H1 (cell line): ENCODE measurements around the gene OR52K1. TPM values are rescaled to one million over a fixed set of nuclear protein-coding genes. Genes with fewer than 3 reads are reported as not detected.

Experiments used
- CTCF ChIA-PET: fragments of 300-600 bp; sonication (Branson Sonifier 250); formaldehyde crosslinking; loops from one replicate; lab custom pipeline; 2021; ENCODE audit not compliant: partially characterized antibody; lab: Charles Lee
- POLR2A ChIA-PET: fragments of 300-600 bp; sonication (Branson Sonifier 250); formaldehyde crosslinking; loops from one replicate; lab custom pipeline; 2021; ENCODE audit warnings: inconsistent platforms; ENCODE audit not compliant: partially characterized antibody; lab: Charles Lee
- DNase-seq, 2 experiments: peaks; one replicate each; pipeline versions ENCODE4 v3.0.0 to v3.0.0-alpha.2; 2010 to 2022; ENCODE audit warnings: low spot score in 2 of 2, low read depth in 1 of 2, mixed read lengths in 1 of 2
- FAIRE-seq: peaks from 2 replicates; lab custom pipeline; 2011; peaks lifted over from hg19 to GRCh38; lab: Jason Lieb, UNC
- H2AFZ ChIP-seq: 2 replicates; pipeline ENCODE4 v1.8.1; 2012; ENCODE audit warnings: low read length, inconsistent platforms
- H2AK5ac ChIP-seq: 2 replicates; pipeline ENCODE4 v1.6.1; 2013; ENCODE audit warnings: low read depth, low read length
- H2BK120ac ChIP-seq: replicated peaks from 2 replicates; pipeline ENCODE3; 2013; ENCODE audit warnings: low read depth, low read length, inconsistent platforms
- H2BK12ac ChIP-seq: 2 replicates; pipeline ENCODE4 v1.6.1; 2013; ENCODE audit warnings: low read depth, low read length
- H2BK15ac ChIP-seq: 2 replicates; pipeline ENCODE4 v1.6.1; 2013; ENCODE audit warnings: low read length
- H2BK20ac ChIP-seq: 2 replicates; pipeline ENCODE4 v1.6.1; 2013; ENCODE audit warnings: low read length
- H2BK5ac ChIP-seq: 2 replicates; pipeline ENCODE4 v1.6.1; 2013; ENCODE audit warnings: low read depth, low read length
- H3K14ac ChIP-seq: 2 replicates; pipeline ENCODE4 v1.6.1; 2013; ENCODE audit warnings: inconsistent platforms; ENCODE audit not compliant: insufficient read length
- H3K18ac ChIP-seq: 2 replicates; pipeline ENCODE4 v1.6.1; 2013; ENCODE audit warnings: low read length; ENCODE audit errors: extremely low read depth
- H3K23ac ChIP-seq: 2 replicates; pipeline ENCODE4 v1.6.1; 2013; ENCODE audit warnings: inconsistent platforms; ENCODE audit not compliant: insufficient read length
- H3K23me2 ChIP-seq: 2 replicates; pipeline ENCODE4 v1.6.1; 2013; ENCODE audit warnings: low read depth, low read length
- H3K27ac ChIP-seq: 2 replicates; pipeline ENCODE4 v1.6.1; 2011; ENCODE audit warnings: low read depth, low read length, inconsistent platforms
- H3K27me3 ChIP-seq, 4 experiments: replicated peaks in 1 of 4; 1 replicate in 1 of 4; 2 replicates in 3 of 4; pipeline versions ENCODE4 v1.6.1 to v1.8.1; 2011 to 2013; ENCODE audit warnings: low read length in 3 of 4, mild to moderate bottlenecking in 3 of 4, inconsistent platforms in 2 of 4, mixed read lengths in 2 of 4, moderate library complexity in 1 of 4; ENCODE audit not compliant: control insufficient read depth in 3 of 4, insufficient read depth in 3 of 4; ENCODE audit errors: extremely low read depth in 1 of 4
- H3K36me3 ChIP-seq, 4 experiments: 2 replicates each; pipeline versions ENCODE4 v1.6.1 to v1.8.1; 2011 to 2013; ENCODE audit warnings: mild to moderate bottlenecking in 4 of 4, low read length in 3 of 4, moderate library complexity in 2 of 4, control low read depth in 1 of 4, inconsistent platforms in 1 of 4; ENCODE audit not compliant: insufficient read depth in 4 of 4, control insufficient read depth in 2 of 4
- H3K4ac ChIP-seq: replicated peaks from 2 replicates; pipeline ENCODE3; 2013; ENCODE audit warnings: low read length, low read depth, mixed read lengths, inconsistent platforms; ENCODE audit not compliant: insufficient read length
- H3K4me1 ChIP-seq, 4 experiments: replicated peaks in 1 of 4; 1 replicate in 1 of 4; 2 replicates in 3 of 4; pipeline versions ENCODE4 v1.6.1 to v1.8.1; 2011 to 2013; ENCODE audit warnings: low read length in 3 of 4, inconsistent platforms in 2 of 4, mixed read lengths in 1 of 4; ENCODE audit not compliant: insufficient read depth in 4 of 4, control insufficient read depth in 3 of 4
- H3K4me2 ChIP-seq, 2 experiments: 2 replicates each; pipeline versions ENCODE4 v1.6.1 to v1.8.1; 2011 to 2013; ENCODE audit warnings: low read depth in 2 of 2, low read length in 2 of 2, control low read depth in 1 of 2, inconsistent platforms in 1 of 2, mild to moderate bottlenecking in 1 of 2; ENCODE audit not compliant: insufficient read depth in 1 of 2
- H3K4me3 ChIP-seq, 4 experiments: fragments of 200-600, 300-600 bp in 1 of 4; sonication (generic), shearing (Covaris generic), sonication (Bioruptor Twin) in 1 of 4; 2 replicates each; pipeline versions ENCODE4 v1.5.1 to v1.8.1; 2011 to 2016; ENCODE audit warnings: low read length in 4 of 4, low read depth in 3 of 4, control low read depth in 2 of 4, inconsistent platforms in 2 of 4, mild to moderate bottlenecking in 2 of 4, mixed read lengths in 1 of 4, moderate library complexity in 1 of 4; ENCODE audit not compliant: insufficient read depth in 2 of 4; ENCODE audit errors: extremely low read depth in 1 of 4
- H3K56ac ChIP-seq: replicated peaks from 2 replicates; pipeline ENCODE3; 2013; ENCODE audit warnings: low read depth, mild to moderate bottlenecking, mixed read lengths, low read length, inconsistent platforms; ENCODE audit not compliant: insufficient read length
- H3K79me1 ChIP-seq: 2 replicates; pipeline ENCODE4 v1.6.1; 2013; ENCODE audit warnings: low read depth, low read length, control low read depth
- H3K79me2 ChIP-seq, 2 experiments: 2 replicates each; pipeline versions ENCODE4 v1.6.1 to v1.8.1; 2012 to 2013; ENCODE audit warnings: low read length in 2 of 2, mild to moderate bottlenecking in 2 of 2, inconsistent platforms in 1 of 2; ENCODE audit not compliant: insufficient read depth in 2 of 2, control insufficient read depth in 1 of 2
- H3K9ac ChIP-seq, 4 experiments: replicated peaks in 1 of 4; 1 replicate in 1 of 4; 2 replicates in 3 of 4; pipeline versions ENCODE4 v1.6.1 to v1.8.1; 2011 to 2013; ENCODE audit warnings: low read depth in 3 of 4, low read length in 3 of 4, control low read depth in 2 of 4, mild to moderate bottlenecking in 2 of 4, moderate library complexity in 2 of 4, inconsistent platforms in 1 of 4; ENCODE audit errors: extremely low read depth in 1 of 4
- H3K9me3 ChIP-seq, 2 experiments: 2 replicates each; pipeline versions ENCODE4 v1.6.1 to v1.8.1; 2012 to 2013; ENCODE audit warnings: mild to moderate bottlenecking in 2 of 2, moderate library complexity in 2 of 2, control low read depth in 1 of 2, inconsistent platforms in 1 of 2, low read depth in 1 of 2, low read length in 1 of 2, mixed read lengths in 1 of 2; ENCODE audit not compliant: insufficient read depth in 2 of 2
- H4K20me1 ChIP-seq, 2 experiments: replicated peaks in 1 of 2; 2 replicates each; pipeline versions ENCODE3 to v1.8.1; 2011 to 2013; ENCODE audit warnings: inconsistent platforms in 2 of 2, low read length in 2 of 2, mild to moderate bottlenecking in 1 of 2; ENCODE audit not compliant: insufficient read depth in 2 of 2, control insufficient read depth in 1 of 2
- H4K5ac ChIP-seq: 2 replicates; pipeline ENCODE4 v1.6.1; 2013; ENCODE audit warnings: low read length, low read depth, mixed read lengths, inconsistent platforms; ENCODE audit not compliant: insufficient read length
- H4K8ac ChIP-seq: 2 replicates; pipeline ENCODE4 v1.8.0; 2013; ENCODE audit warnings: mild to moderate bottlenecking, moderate library complexity, low read length, inconsistent platforms; ENCODE audit not compliant: insufficient read depth; ENCODE audit errors: extremely low read depth
- H4K91ac ChIP-seq: replicated peaks from 2 replicates; pipeline ENCODE3; 2013; ENCODE audit warnings: low read length, mixed read lengths, inconsistent platforms; ENCODE audit not compliant: insufficient read length
- ATF2 ChIP-seq: IDR thresholded peaks from 2 replicates; pipeline ENCODE4 v1.6.1; 2012; ENCODE audit warnings: low read length, inconsistent platforms
- CHD2 ChIP-seq: IDR thresholded peaks from 2 replicates; pipeline ENCODE4 v1.6.1; 2012; ENCODE audit warnings: low read length, improper control_type of control experiment
- GTF2F1 ChIP-seq: IDR thresholded peaks from 2 replicates; pipeline ENCODE4 v1.6.1; 2012; ENCODE audit warnings: low read depth, low read length, improper control_type of control experiment, borderline replicate concordance
- MAFK ChIP-seq: IDR thresholded peaks from 2 replicates; pipeline ENCODE4 v1.6.1; 2012; ENCODE audit warnings: low read depth, mild to moderate bottlenecking, improper control_type of control experiment, low read length
- polyA plus RNA-seq, 7 experiments: library from polyadenylated mRNA; depleted of rRNA in 3 of 7; stranded (reverse) in 5 of 7; unstranded in 2 of 7; fragments of >200 nt in 5 of 7; fragments of 200-250 nt in 2 of 7; gene quantifications; 1 replicate in 5 of 7; 2 replicates in 1 of 7; 4 replicates in 1 of 7; pipeline versions ENCODE4 v1.2.1 to v1.2.3, GENCODE V29; 2011 to 2013; ENCODE audit warnings: missing spikeins in 2 of 7, mixed read lengths in 2 of 7
- total RNA-seq: library from RNA; stranded (reverse); fragmentation: NEBNext Ultra II Directional; extraction: Animal tissue kit (Norgen Biotek cat#: 25700); gene quantifications from 2 replicates; pipeline ENCODE4 v1.2.1, GENCODE V29; 2021

The OR52K1 gene
- total and polyA plus RNA-seq, 2 of the 8 experiments (the other 6 are each of a cell fraction or from before 2014, with no cell fraction given), result not detected

- DNase-seq, result no peak
- ChIA-PET POLR2A (no interaction called here), CTCF (no interaction called here)
- Histone ChIP-seq H4K5ac (no peak overlapping the region), H3K4me2 (no peak overlapping the region), H3K4me1 (no peaks in the 10 kb centered on the region), H3K4me3 (no peak overlapping the region), H2BK20ac (0 out of 2 replicates have a peak overlapping the region, but pooled peaks have one; percentile 13), H3K36me3 (no peaks in the 10 kb centered on the region), H3K9me3 (no peaks in the 10 kb centered on the region), H3K79me2 (no peaks in the 10 kb centered on the region), H3K23ac (no peak overlapping the region), H3K27ac (no peak overlapping the region), H4K20me1 (no peaks in the 10 kb centered on the region), H2BK15ac (no peak overlapping the region), H2AK5ac (no peak overlapping the region), H3K18ac (no peak overlapping the region), H3K4ac (no peak overlapping the region), H3K56ac (no peak overlapping the region), H2BK12ac (no peak overlapping the region; the same call in 1 of the 2 replicates), H3K23me2 (no peaks in the 10 kb centered on the region; the same call in 1 of the 2 replicates), H3K79me1 (no peaks in the 10 kb centered on the region), H2BK120ac (no peak overlapping the region), H2AFZ (no peak overlapping the region), H4K91ac (no peak overlapping the region), H3K27me3 (no peaks in the 10 kb centered on the region), H2BK5ac (no peak overlapping the region), H3K9ac (no peak overlapping the region), H4K8ac (no peak overlapping the region), H3K14ac (no peak overlapping the region)
- TF ChIP-seq MAFK (no peak), CHD2 (no peak), ATF2 (no peak), GTF2F1 (no peak)
- no peak for FAIRE-seq
These were observed 1.2 kb upstream of the OR52K1 start for GRCh38 chr11:4481240-4481582.
